H1 (cell line): Measurements from ENCODE around the gene CHCHD6. TPM values are rescaled to one million over a fixed set of nuclear protein-coding genes. Genes with fewer than 3 reads are reported as not detected.

Experiments
- CTCF ChIA-PET: fragments of 300-600 bp; sonication (Branson Sonifier 250); formaldehyde crosslinking; loops from one replicate; lab custom pipeline; 2021; ENCODE audit not compliant: partially characterized antibody; lab: Charles Lee
- POLR2A ChIA-PET: fragments of 300-600 bp; sonication (Branson Sonifier 250); formaldehyde crosslinking; loops from one replicate; lab custom pipeline; 2021; ENCODE audit warnings: inconsistent platforms; ENCODE audit not compliant: partially characterized antibody; lab: Charles Lee
- DNase-seq, 2 experiments: peaks; one replicate each; pipeline versions ENCODE4 v3.0.0 to v3.0.0-alpha.2; 2010 to 2022; ENCODE audit warnings: low spot score in 2 of 2, low read depth in 1 of 2, mixed read lengths in 1 of 2
- FAIRE-seq: peaks from 2 replicates; lab custom pipeline; 2011; peaks lifted over from hg19 to GRCh38; lab: Jason Lieb, UNC
- H2AFZ ChIP-seq: 2 replicates; pipeline ENCODE4 v1.8.1; 2012; ENCODE audit warnings: low read length, inconsistent platforms
- H2AK5ac ChIP-seq: 2 replicates; pipeline ENCODE4 v1.6.1; 2013; ENCODE audit warnings: low read depth, low read length
- H2BK120ac ChIP-seq: replicated peaks from 2 replicates; pipeline ENCODE3; 2013; ENCODE audit warnings: low read depth, low read length, inconsistent platforms
- H2BK12ac ChIP-seq: 2 replicates; pipeline ENCODE4 v1.6.1; 2013; ENCODE audit warnings: low read depth, low read length
- H2BK15ac ChIP-seq: 2 replicates; pipeline ENCODE4 v1.6.1; 2013; ENCODE audit warnings: low read length
- H2BK20ac ChIP-seq: 2 replicates; pipeline ENCODE4 v1.6.1; 2013; ENCODE audit warnings: low read length
- H2BK5ac ChIP-seq: 2 replicates; pipeline ENCODE4 v1.6.1; 2013; ENCODE audit warnings: low read depth, low read length
- H3K14ac ChIP-seq: 2 replicates; pipeline ENCODE4 v1.6.1; 2013; ENCODE audit warnings: inconsistent platforms; ENCODE audit not compliant: insufficient read length
- H3K18ac ChIP-seq: 2 replicates; pipeline ENCODE4 v1.6.1; 2013; ENCODE audit warnings: low read length; ENCODE audit errors: extremely low read depth
- H3K23ac ChIP-seq: 2 replicates; pipeline ENCODE4 v1.6.1; 2013; ENCODE audit warnings: inconsistent platforms; ENCODE audit not compliant: insufficient read length
- H3K23me2 ChIP-seq: 2 replicates; pipeline ENCODE4 v1.6.1; 2013; ENCODE audit warnings: low read depth, low read length
- H3K27ac ChIP-seq: 2 replicates; pipeline ENCODE4 v1.6.1; 2011; ENCODE audit warnings: low read depth, low read length, inconsistent platforms
- H3K27me3 ChIP-seq, 4 experiments: replicated peaks in 1 of 4; 1 replicate in 1 of 4; 2 replicates in 3 of 4; pipeline versions ENCODE4 v1.6.1 to v1.8.1; 2011 to 2013; ENCODE audit warnings: low read length in 3 of 4, mild to moderate bottlenecking in 3 of 4, inconsistent platforms in 2 of 4, mixed read lengths in 2 of 4, moderate library complexity in 1 of 4; ENCODE audit not compliant: control insufficient read depth in 3 of 4, insufficient read depth in 3 of 4; ENCODE audit errors: extremely low read depth in 1 of 4
- H3K36me3 ChIP-seq, 4 experiments: 2 replicates each; pipeline versions ENCODE4 v1.6.1 to v1.8.1; 2011 to 2013; ENCODE audit warnings: mild to moderate bottlenecking in 4 of 4, low read length in 3 of 4, moderate library complexity in 2 of 4, control low read depth in 1 of 4, inconsistent platforms in 1 of 4; ENCODE audit not compliant: insufficient read depth in 4 of 4, control insufficient read depth in 2 of 4
- H3K4ac ChIP-seq: replicated peaks from 2 replicates; pipeline ENCODE3; 2013; ENCODE audit warnings: low read length, low read depth, mixed read lengths, inconsistent platforms; ENCODE audit not compliant: insufficient read length
- H3K4me1 ChIP-seq, 4 experiments: replicated peaks in 1 of 4; 1 replicate in 1 of 4; 2 replicates in 3 of 4; pipeline versions ENCODE4 v1.6.1 to v1.8.1; 2011 to 2013; ENCODE audit warnings: low read length in 3 of 4, inconsistent platforms in 2 of 4, mixed read lengths in 1 of 4; ENCODE audit not compliant: insufficient read depth in 4 of 4, control insufficient read depth in 3 of 4
- H3K4me2 ChIP-seq, 2 experiments: 2 replicates each; pipeline versions ENCODE4 v1.6.1 to v1.8.1; 2011 to 2013; ENCODE audit warnings: low read depth in 2 of 2, low read length in 2 of 2, control low read depth in 1 of 2, inconsistent platforms in 1 of 2, mild to moderate bottlenecking in 1 of 2; ENCODE audit not compliant: insufficient read depth in 1 of 2
- H3K4me3 ChIP-seq, 4 experiments: fragments of 200-600, 300-600 bp in 1 of 4; sonication (generic), shearing (Covaris generic), sonication (Bioruptor Twin) in 1 of 4; 2 replicates each; pipeline versions ENCODE4 v1.5.1 to v1.8.1; 2011 to 2016; ENCODE audit warnings: low read length in 4 of 4, low read depth in 3 of 4, control low read depth in 2 of 4, inconsistent platforms in 2 of 4, mild to moderate bottlenecking in 2 of 4, mixed read lengths in 1 of 4, moderate library complexity in 1 of 4; ENCODE audit not compliant: insufficient read depth in 2 of 4; ENCODE audit errors: extremely low read depth in 1 of 4
- H3K56ac ChIP-seq: replicated peaks from 2 replicates; pipeline ENCODE3; 2013; ENCODE audit warnings: low read depth, mild to moderate bottlenecking, mixed read lengths, low read length, inconsistent platforms; ENCODE audit not compliant: insufficient read length
- H3K79me1 ChIP-seq: 2 replicates; pipeline ENCODE4 v1.6.1; 2013; ENCODE audit warnings: low read depth, low read length, control low read depth
- H3K79me2 ChIP-seq, 2 experiments: 2 replicates each; pipeline versions ENCODE4 v1.6.1 to v1.8.1; 2012 to 2013; ENCODE audit warnings: low read length in 2 of 2, mild to moderate bottlenecking in 2 of 2, inconsistent platforms in 1 of 2; ENCODE audit not compliant: insufficient read depth in 2 of 2, control insufficient read depth in 1 of 2
- H3K9ac ChIP-seq, 4 experiments: replicated peaks in 1 of 4; 1 replicate in 1 of 4; 2 replicates in 3 of 4; pipeline versions ENCODE4 v1.6.1 to v1.8.1; 2011 to 2013; ENCODE audit warnings: low read depth in 3 of 4, low read length in 3 of 4, control low read depth in 2 of 4, mild to moderate bottlenecking in 2 of 4, moderate library complexity in 2 of 4, inconsistent platforms in 1 of 4; ENCODE audit errors: extremely low read depth in 1 of 4
- H3K9me3 ChIP-seq, 2 experiments: 2 replicates each; pipeline versions ENCODE4 v1.6.1 to v1.8.1; 2012 to 2013; ENCODE audit warnings: mild to moderate bottlenecking in 2 of 2, moderate library complexity in 2 of 2, control low read depth in 1 of 2, inconsistent platforms in 1 of 2, low read depth in 1 of 2, low read length in 1 of 2, mixed read lengths in 1 of 2; ENCODE audit not compliant: insufficient read depth in 2 of 2
- H4K20me1 ChIP-seq, 2 experiments: replicated peaks in 1 of 2; 2 replicates each; pipeline versions ENCODE3 to v1.8.1; 2011 to 2013; ENCODE audit warnings: inconsistent platforms in 2 of 2, low read length in 2 of 2, mild to moderate bottlenecking in 1 of 2; ENCODE audit not compliant: insufficient read depth in 2 of 2, control insufficient read depth in 1 of 2
- H4K5ac ChIP-seq: 2 replicates; pipeline ENCODE4 v1.6.1; 2013; ENCODE audit warnings: low read length, low read depth, mixed read lengths, inconsistent platforms; ENCODE audit not compliant: insufficient read length
- H4K8ac ChIP-seq: 2 replicates; pipeline ENCODE4 v1.8.0; 2013; ENCODE audit warnings: mild to moderate bottlenecking, moderate library complexity, low read length, inconsistent platforms; ENCODE audit not compliant: insufficient read depth; ENCODE audit errors: extremely low read depth
- H4K91ac ChIP-seq: replicated peaks from 2 replicates; pipeline ENCODE3; 2013; ENCODE audit warnings: low read length, mixed read lengths, inconsistent platforms; ENCODE audit not compliant: insufficient read length
- CBX8 ChIP-seq: fragments of 300-800, 300-1000 bp; sonication (generic); IDR thresholded peaks from 2 replicates; pipeline ENCODE4 v1.7.1; 2016; ENCODE audit warnings: low read depth, low read length, borderline replicate concordance
- CHD1 ChIP-seq: IDR thresholded peaks from 2 replicates; pipeline ENCODE4 v1.6.1; 2012; ENCODE audit warnings: low read depth, low read length, improper control_type of control experiment
- RXRA ChIP-seq: IDR thresholded peaks from 2 replicates; pipeline ENCODE4 v1.6.1; 2011; ENCODE audit warnings: low read depth, mild to moderate bottlenecking, low read length, moderate library complexity; ENCODE audit not compliant: insufficient read depth
- TAF7 ChIP-seq: optimal IDR thresholded peaks from 2 replicates; pipeline ENCODE3; 2011; ENCODE audit warnings: low read depth, mild to moderate bottlenecking, inconsistent platforms, low read length, moderate library complexity, borderline replicate concordance
- ZNF274 ChIP-seq: IDR thresholded peaks from 2 replicates; pipeline ENCODE4 v1.7.0; 2012; ENCODE audit warnings: low read length, borderline replicate concordance; ENCODE audit errors: extremely low read depth
- WGBS, 2 experiments: shearing (Covaris generic) in 1 of 2; methylation state at CpG; one replicate each; pipeline versions ENCODE4 v1.1.6 to v1.1.7; 2013 to 2015; ENCODE audit warnings: low lambda C conversion rate in 2 of 2, mixed read lengths in 2 of 2, inconsistent platforms in 1 of 2, low coverage in 1 of 2, missing lambda C conversion rate in 1 of 2; ENCODE audit not compliant: insufficient replicate concordance in 2 of 2, insufficient coverage in 1 of 2, insufficient read length in 1 of 2; ENCODE audit errors: extremely low coverage in 1 of 2, missing lambda C conversion rate in 1 of 2; 5-methylcytosine and 5-hydroxymethylcytosine counted together
- polyA plus RNA-seq, 7 experiments: library from polyadenylated mRNA; depleted of rRNA in 3 of 7; stranded (reverse) in 5 of 7; unstranded in 2 of 7; fragments of >200 nt in 5 of 7; fragments of 200-250 nt in 2 of 7; gene quantifications; 1 replicate in 5 of 7; 2 replicates in 1 of 7; 4 replicates in 1 of 7; pipeline versions ENCODE4 v1.2.1 to v1.2.3, GENCODE V29; 2011 to 2013; ENCODE audit warnings: missing spikeins in 2 of 7, mixed read lengths in 2 of 7
- total RNA-seq: library from RNA; stranded (reverse); fragmentation: NEBNext Ultra II Directional; extraction: Animal tissue kit (Norgen Biotek cat#: 25700); gene quantifications from 2 replicates; pipeline ENCODE4 v1.2.1, GENCODE V29; 2021

Gene CHCHD6
- total and polyA plus RNA-seq, 2 of the 8 experiments (the other 6 are each of a cell fraction or from before 2014, with no cell fraction given) = 32.4 to 37.6 TPM

DNA sequence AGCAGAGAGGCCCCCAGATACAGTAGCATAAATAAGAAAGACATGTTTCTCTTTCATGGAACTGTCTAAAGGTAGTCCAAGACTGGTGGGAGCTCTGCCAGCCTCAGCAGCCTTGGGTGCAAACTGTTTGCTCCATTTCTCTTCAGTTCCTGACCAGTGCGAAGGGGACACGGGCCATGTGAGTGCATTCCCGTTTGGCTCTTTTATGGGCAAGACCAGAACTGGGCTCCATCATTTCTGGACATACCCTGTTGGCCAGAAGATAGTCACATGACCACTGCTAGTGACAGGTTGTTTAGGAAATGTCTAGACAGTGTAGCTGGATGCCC is 45.5 kb downstream of the CHCHD6 start:
- no peak overlapping the region for H4K91ac ChIP-seq
- no peak overlapping the region for H2AFZ ChIP-seq
- H3K4me3 ChIP-seq = no peak overlapping the region
- H3K23me2 ChIP-seq = no peaks in the 10 kb centered on the region
- no peak overlapping the region for H3K18ac ChIP-seq
- H3K23ac ChIP-seq = no peak overlapping the region
- H3K4ac ChIP-seq = no peak overlapping the region
- H2BK15ac ChIP-seq = no peak overlapping the region
- H3K27me3 ChIP-seq = no peaks in the 10 kb centered on the region
- no peak for DNase-seq
- H3K14ac ChIP-seq = no peak overlapping the region
- peaks cover 0 to 3% of the 10 kb centered on the region in 2 experiments for H4K20me1 ChIP-seq
- no peak for FAIRE-seq
- POLR2A ChIA-PET = no interaction called here
- H3K4me1 ChIP-seq = peaks cover 14 to 19% (median 16%) of the 10 kb centered on the region in 4 experiments
- CTCF ChIA-PET = interaction anchor here (0.8 to 8.2 kb wide), 8 partner anchors 11 to 252 kb away, joined by 3 to 74 read pairs (median 3); no protein-coding TSS in a partner anchor
- no peak overlapping the region for H2AK5ac ChIP-seq
- H4K5ac ChIP-seq = no peak overlapping the region
- no peaks in the 10 kb centered on the region for H3K36me3 ChIP-seq
- no peak overlapping the region for H3K27ac ChIP-seq
- H3K56ac ChIP-seq = no peak overlapping the region
- no peak overlapping the region for H3K4me2 ChIP-seq
- H3K9ac ChIP-seq = no peak overlapping the region
- no peak overlapping the region for H4K8ac ChIP-seq
- WGBS, 2 experiments = 100% methylated on average over 3 of the region's 3 CpGs; no CpG with 5 or more reads in 1 of the 2 experiments
- no peak overlapping the region for H2BK20ac ChIP-seq
- no peak overlapping the region for H2BK120ac ChIP-seq
- no peak overlapping the region for H2BK5ac ChIP-seq
- H3K79me2 ChIP-seq = no peaks in the 10 kb centered on the region
- H3K79me1 ChIP-seq = peaks cover 4% of the 10 kb centered on the region; the same call in 1 of the 2 replicates
- no peaks in the 10 kb centered on the region for H3K9me3 ChIP-seq
- no peak overlapping the region for H2BK12ac ChIP-seq
- TF ChIP-seq CBX8 (no peak), TAF7 (no peak), ZNF274 (no peak), RXRA (no peak), CHD1 (no peak)
